CD4-positive, alpha-beta T cell treated with Interleukin-17A for 1 hour (primary cell): ENCODE measurements around the gene MACROD2.
"Not testable (repeated sequence)": the region's sequence is repeated elsewhere in the genome, so short reads cannot be mapped to it uniquely, and the experiment has no call there.

Experiments used
- DNase-seq: peaks from one replicate; pipeline ENCODE4 v3.0.0-alpha.2; 2020

The MACROD2 gene

DNA sequence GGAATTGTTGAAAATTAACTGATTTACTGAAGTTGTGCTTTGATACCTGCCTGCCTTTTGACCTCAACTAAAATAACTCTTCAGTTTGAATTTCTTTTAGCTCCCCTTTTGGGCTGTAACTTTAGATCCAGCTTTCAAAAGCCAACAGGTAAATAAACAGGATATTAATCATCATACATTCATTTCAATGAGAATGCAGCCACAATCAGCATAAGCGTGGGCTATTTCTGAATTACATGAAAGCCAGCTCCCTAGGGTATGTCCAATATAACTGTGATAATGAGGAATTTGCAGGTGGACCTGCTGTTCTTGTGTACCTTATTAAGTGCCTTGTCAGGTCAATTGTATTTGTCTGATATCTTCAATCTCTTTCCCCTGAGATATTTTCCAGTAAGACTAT lies 1747.3 kb downstream of the MACROD2 start:
- DNase-seq, result no peak

DNA sequence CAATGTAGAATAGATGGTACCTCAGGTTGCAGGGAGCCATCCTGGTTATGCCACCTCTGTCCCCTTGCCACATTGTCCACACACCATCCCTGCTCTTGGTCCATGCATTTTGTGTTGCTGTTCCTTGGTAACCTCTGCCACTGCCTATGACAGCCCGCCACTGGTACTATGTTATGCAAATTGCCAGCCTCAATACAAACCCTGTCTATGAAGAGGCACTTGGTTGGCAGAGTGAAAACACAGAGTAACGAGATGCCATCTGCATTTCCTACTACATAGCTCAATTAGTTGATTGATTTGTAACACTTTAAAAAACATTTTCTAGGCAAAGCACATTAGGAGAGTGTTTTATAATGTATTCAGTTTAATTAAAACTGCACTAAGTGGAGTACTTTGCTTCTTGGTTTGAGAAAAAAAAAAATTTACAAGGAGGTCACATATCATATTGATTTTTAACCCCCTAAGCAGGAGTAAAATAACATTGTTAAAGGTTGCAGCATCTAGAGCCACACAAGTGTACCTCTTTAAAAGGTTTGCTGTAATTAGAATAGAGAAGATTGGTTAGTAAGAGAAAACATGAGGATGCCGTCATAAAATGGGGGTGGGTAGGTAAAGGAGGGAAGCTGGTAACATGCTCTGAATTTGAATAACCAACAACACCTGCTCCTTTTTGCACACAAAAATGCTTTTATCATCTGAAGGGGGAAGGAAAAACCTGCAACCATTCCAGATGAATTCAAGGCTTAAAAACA lies 1760.9 kb downstream of the MACROD2 start:
- no peak for DNase-seq

DNA sequence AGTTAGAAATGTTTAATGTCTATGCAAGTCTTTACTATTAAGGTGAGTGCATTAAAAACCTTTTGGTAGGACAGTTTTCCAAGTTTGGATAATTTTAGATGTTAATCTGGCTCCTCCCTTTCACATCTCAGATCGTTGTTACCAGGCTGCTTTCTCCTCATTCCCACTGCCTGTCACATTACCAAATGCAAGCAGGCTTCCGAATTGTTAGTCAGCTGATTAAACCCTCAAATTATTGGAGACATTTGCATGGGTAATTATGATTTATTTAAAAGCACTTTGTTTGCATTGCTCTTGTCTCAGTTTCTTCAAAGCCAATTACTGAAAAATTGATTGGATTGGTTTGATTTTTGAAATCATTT lies 1761.4 kb downstream of the MACROD2 start:
- DNase-seq, result no peak

DNA sequence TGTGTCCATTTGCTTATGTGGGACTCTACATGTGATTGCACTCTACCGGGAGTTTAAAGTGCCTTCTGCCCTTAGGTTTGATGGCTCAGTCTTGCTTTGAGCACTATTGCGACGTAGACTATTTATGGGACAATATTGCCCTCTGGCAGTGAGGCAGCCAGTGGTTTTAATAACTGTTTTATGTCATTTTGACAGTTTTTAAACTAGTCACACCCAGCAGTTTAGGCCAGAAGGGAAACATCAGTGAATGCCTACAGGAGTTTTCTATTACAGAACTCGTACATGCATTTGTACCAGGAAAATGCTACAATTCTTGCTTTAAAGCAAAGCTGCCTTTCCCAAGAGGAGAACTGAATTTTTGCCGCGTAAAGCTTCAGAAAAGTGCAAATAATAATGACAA lies 1764.3 kb downstream of the MACROD2 start:
- DNase-seq, result no peak

DNA sequence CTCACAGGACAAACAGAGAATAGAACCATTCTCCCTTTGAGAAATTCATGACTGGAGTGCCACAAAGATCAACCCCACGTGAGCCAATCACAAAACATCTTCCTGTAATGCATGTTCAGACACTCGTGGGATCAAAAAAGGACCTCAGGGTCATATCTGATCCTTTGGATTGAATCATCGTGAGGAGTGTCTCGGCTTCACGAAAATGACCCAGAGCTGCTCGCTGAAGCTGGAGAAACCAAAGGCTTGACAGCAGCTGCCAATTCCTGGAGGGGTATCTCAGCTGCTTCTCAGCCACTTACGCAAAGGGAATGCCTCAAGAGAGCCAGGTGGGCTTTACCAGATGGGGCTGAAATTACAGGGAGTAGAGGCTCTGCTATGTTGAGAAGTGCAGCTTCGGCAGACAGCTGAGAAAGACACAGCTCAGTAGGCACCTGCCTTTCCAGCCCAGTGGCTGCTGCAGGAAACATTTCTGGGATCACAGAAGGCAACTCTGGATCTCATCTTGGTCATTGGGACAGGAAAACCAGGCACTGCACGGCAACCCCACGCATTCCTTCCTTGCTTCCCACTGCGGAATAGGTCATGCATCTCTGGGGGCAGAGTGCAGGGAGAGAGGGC lies 1764.8 kb downstream of the MACROD2 start:
- no peak for DNase-seq

DNA sequence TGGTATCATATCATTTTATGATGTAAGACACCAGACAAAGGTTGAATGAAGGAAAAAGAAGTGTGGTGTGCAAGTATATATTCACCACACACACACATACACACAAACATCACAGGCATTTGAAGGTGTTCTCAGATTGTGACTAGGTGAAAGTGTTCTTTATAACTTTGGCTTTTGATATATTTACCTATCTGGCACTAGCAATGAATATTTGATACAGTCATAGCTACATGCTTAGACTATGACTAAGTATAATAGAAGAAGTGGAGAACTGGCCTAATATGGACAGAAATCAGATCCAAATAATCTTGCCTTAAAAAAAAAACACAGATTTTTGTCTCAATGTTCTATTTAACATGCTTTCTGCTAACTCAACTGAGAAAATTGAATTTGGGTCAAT lies 1768.0 kb downstream of the MACROD2 start:
- no peak for DNase-seq

DNA sequence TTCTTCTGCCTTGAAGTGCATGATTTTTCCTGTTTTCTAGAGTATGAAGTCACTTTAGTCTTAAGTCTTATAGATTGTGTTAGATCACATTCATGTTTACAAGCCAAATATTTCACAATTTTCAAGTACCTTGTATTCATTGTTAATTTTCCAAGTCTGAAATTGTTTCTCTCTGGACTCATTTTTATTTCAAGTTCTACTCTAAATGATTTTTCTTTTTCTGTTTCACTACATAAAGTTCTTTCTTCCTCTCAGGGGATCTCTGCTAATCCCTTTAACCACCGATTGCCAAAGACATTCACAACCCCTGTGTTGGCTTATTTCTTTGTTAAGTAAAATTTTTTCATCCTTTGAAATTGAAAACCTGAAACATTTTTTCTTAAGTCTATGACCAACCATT lies 1772.3 kb downstream of the MACROD2 start:
- DNase-seq, result no peak

DNA sequence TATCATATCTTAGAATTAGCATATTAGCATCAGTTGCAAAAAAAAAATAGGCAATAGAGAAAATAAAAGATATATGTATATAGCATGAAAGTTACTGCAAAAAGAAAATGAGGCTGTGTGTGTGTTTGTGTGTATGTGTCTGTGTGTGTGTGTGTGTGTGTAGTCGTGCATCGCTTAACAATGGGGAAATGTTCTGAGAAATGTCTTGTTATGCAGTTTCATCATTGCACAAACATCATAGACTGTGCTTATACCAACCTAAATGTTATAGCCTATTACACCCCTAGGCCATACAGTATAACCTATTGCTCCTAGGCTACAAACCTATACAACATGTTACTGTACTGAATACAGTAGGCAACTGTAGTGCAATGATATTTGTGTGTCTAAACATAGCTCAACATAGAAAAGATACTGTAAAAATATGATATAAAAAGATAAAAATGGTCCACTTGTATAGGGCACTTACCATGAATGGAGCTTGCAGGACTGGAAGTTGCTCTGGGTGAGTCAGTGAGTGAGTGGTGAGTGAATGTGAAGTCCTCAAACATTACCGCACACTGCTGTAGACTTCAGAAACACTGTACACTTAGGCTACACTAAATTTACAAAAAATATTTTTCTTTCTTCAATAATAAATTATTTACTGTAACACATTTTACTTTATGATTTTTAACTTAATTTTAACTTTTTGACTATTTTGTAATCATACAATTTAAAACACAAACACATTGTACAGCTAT lies 1772.9 kb downstream of the MACROD2 start:
- no peak for DNase-seq

DNA sequence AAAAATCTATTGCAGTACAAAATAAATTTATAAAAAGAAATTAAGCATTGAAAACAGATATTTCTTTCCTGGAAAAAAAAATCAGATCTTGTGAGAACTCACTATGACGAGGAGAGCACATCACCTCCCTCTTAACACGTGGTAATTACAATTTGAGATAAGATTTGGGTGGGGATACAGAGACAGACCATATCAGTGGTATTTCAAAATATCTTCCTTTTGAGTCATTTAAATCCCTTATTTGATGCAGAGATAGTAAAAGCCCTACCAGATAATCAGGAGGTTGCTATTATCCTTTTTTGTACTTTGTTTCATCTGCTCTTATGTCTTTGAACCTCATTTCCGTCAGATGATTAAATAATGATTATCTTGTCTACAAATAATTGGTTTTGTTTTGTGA lies 1777.5 kb downstream of the MACROD2 start:
- DNase-seq, result no peak

DNA sequence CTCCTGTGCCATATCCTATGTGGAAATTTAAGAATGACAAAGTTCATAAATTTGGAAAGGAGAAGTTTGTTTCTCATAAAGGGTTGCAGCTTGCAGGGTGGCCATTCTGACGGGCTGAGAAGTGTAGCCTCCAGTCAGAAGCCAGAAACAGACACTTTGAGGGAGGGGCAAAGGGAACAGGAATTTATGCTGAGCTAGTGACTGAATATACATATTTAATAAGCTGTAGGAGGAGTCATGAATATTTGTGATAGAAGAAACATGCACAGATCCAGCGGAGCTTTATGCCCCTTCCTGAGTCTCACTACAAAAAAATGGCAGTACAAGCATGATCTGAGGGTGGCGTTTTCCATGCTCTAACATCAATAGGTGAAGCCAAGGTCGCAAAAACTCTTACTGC lies 1779.6 kb downstream of the MACROD2 start:
- DNase-seq, result no peak

DNA sequence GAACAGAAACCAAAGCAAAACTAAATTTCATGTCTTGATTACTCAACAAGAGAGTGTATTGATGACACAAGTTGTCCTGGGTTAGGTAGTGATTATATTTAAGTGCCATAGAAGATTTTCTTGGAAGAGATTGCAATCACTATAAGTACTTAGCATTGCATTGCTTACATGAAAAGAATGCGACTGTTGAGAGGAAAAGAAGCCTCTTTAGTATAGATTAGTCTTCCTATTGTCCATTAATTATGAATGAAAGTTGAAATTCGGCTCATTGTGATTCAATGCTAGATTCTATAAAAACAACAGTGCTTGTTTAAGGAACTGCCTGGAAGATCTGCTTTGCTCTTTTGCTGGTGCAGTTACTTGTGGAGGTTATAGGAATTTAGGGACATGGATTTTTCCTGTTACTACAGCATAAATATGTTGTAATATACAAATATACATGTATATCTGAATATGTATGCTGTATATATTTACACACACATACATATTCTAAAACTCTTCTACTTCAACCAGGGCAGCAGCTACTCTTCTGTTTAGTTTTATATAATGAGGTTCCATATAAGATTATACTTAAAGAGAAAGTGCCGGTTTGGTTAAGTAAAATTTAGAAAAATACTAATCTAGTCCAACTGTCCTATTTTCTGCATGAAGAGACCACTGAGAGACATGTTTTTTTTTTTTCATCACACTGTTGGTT lies 1781.6 kb downstream of the MACROD2 start:
- DNase-seq, result no peak

DNA sequence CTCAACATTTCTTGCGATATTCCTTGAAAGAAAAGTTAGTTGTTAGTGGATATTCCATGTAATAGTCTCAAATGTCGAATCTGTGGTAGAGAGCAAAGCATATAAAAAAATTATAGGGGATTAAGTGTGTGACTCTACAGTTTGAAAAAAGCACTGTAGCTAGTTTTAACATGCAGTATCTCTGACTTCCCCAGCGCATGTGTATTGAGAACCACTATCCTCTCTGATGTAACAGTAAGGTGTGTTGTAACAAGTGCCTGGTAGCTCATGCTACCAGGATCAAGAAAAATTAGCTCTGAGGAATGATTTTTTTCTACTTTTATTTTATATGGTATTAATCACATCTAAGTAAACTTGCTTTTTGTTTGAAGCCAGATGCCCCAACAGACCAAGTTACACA lies 1788.7 kb downstream of the MACROD2 start:
- DNase-seq, result no peak

DNA sequence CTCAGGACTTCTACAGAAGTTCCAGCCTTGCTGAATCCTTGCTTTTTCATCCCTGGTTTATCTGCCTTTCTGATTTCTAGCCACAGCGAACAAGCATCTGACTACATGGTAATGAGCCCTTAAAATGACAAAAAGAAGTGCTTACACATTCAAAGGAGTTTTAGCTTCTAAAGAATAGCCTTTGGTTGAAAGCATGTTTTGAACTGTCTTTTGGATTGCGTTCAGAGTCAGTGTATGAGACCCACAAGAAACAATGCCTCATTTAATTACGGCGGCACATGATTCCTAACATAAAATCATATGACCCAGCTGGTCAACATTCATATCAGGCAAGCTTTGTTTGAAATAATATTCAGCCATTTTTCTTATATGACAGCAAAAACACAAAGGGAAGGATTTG lies 1793.8 kb downstream of the MACROD2 start:
- no peak for DNase-seq

DNA sequence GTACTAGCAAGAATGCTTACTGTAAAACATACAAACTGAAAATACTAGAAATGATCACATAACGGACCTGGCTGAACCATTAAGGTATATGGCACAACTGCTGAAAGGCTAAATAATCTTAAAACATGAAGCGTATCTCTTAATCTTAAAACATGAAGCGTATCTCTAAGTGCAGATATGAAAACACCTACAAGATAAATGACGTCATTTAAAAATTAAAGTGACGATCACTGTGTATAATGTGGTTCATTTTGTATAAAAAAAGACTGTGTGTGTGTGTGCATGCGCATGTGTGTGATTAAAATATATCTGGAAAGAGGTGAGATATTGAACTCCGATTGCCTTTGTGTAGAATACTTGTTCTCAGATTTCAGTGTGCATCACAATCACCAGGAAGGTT lies 1797.5 kb downstream of the MACROD2 start:
- no peak for DNase-seq

DNA sequence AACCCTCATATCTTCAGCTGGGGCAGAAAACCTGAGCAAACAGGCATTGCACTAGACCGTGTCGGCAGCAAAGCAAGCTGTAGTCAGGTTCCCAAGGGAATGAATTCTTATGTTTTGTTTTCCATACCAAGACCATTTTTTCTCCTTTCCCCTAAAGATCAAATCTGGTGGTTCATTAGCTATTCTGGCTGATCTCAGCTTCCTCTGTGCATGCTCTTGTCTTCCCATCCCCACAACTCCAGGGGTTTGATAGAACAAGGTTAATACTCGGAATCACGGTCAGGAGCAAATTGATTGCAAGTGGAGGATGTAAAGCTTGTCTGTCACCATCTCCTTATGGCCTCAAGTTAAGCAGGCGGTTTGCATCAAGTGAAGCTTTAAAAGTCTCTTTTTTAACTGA lies 1799.1 kb downstream of the MACROD2 start:
- no peak for DNase-seq

DNA sequence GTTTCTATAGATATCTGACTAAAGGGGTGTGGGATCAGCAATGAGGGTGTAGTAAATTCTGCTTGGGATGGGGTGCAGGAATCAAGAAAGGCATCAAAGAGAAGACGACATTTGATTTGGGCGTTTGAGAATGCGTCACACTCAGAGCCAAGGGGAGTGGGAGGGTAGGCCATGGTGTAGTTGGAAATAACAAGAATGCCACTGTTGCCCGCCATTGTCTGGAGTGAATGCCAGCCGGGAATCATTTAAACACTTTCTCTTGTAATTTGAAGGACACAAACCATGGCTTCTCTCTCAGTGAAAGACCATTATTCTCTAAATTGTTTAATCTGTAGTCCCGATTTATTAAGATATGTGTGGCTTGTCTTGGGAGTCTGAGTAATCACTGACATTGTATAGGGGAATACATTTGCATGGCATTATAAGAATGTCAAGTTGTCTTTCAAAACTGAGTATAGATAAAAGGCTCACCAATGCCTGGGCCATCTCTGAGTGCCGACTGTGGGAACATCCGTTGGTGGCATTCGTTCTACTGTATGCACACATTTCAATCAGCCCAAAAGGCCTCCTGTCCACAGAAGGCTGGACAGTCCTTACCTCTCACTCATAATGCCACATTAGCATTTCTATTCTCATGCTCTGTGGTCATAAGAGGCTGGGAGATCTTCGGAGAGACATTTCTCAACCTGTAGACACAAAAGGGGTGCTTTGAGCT lies 1800.1 kb downstream of the MACROD2 start:
- DNase-seq, result no peak

DNA sequence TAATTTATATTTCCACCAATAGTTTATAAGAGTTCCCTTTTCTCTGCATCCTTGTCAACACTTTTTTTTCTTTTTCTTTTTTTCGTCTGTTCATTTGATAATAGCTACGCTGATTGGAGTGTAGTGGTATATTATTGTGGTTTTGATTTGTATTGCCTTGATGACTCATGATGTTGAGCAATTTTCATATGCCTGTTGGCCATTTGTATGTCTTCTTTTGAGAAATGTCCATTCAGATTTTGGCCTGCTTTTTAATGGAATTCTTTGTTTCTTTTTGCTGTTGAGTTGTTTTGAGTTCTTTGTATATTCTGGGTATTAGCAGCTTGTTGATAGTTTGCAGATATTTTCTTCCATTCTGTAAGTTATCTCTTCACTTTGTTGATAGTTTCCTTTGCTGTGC lies 1804.6 kb downstream of the MACROD2 start:
- no peak for DNase-seq

DNA sequence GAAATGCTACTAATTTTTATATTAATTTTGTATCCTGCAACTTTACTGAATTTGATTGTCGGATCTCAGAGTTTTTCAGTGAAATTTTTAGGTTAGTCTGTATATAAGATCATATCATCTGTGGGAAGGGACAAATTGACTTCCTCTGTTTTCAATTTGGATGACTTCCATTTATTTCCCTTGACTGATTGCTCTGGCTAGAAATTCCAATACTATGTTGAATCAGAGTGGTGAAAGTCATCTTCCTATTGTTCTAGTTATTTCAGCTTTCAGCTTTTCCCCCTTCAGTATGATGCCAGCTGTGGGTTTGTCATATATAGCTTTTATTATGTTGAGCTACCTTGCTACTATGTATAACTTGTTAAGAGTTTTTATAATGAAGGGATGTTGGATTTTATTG lies 1806.7 kb downstream of the MACROD2 start:
- DNase-seq, result no peak

DNA sequence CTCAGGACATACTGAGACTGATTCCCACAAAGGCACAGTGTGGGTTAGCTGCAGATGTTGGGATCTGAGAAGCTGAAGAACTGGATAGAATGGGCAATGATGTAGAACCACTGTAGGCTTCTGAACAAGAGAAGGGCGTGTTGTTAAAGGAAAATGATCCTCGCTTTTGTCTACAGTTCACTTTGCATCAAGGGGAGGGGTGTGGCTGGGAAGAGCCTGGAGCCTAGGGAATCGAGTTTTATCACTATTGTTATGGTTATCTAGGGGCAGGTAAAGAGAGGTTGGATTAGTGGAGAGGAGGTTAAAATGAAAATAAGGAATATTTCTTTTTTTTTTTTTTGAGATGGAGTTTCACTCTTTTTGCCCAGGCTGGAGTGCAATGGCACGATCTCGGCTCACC lies 1809.8 kb downstream of the MACROD2 start:
- DNase-seq, result no peak

DNA sequence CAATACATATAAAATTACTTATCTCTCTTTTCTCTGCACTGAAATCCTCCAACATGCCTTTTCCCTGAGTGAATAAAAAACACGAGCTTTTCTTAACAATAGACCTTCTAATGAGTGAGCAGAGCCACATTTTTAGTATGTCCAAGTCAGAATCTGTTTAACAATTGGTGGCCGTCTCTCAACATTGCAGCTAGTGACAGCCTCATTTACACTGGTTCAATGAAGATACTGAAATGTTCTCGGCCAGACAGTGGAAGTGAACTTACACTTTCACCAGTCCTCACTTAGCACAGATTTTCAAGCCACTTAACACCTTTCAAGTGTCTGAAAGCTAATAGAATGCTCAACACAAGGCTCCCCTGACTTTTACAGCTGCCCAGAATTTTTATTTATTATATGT lies 1810.8 kb downstream of the MACROD2 start:
- DNase-seq, result no peak

DNA sequence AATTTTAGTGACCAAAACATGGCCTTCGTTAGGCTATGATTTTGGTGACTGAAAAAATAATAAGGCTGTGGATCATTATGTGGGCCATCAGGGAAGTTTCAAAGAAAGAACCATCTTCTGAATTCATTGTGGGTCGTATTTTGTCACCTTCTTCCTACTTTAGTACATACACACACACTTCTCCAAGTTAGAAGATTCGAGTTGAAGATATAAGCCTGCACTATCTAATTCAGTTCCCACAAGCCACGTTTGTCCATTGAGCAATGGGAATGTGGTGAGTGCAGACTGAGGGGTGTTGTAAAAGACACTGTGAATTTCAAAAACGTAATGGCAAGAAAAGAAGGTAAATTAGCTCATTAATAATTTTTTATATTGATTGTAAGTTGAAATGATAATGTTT lies 1812.0 kb downstream of the MACROD2 start:
- no peak for DNase-seq

DNA sequence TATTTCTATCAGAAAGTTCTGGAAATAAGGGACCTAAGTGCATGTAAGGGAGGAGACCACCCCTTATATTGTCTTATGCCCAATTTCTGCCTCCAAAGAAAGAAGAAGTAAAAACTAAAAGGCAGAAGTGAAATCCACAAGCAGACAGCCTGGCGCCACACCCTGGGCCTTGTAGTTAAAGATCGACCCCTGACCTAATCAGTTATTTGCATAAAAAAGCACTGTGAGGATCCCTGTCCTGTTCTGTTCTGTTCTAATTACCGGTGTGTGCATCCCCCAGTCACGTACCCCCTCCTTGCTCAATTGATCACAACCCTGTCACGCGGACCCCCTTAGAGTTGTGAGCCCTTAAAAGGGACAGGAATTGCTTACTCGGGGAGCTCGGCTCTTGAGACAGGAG lies 1812.5 kb downstream of the MACROD2 start:
- DNase-seq, result not testable (repeated sequence)

DNA sequence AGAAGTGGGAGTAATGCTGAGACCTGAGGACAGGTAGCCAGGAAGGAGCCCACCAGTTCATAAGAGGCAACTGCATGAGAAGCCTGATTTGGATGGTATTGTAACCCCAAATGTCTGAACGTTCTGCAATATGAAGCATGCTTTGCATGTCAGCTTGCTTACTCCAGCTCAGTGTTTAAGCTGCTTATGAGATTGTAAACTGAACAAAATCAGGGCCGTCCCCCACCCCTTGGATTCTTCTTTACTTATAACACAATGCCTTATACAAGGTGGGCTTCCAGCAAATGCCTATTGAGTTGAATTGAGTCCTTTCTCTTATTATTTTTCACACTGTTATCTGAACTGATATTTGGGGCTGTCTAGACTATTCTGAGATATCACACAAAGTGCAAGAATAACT lies 1816.6 kb downstream of the MACROD2 start:
- DNase-seq, result no peak
